Cerebellar nuclear complex (tissue), 1 donor: ENCODE results near the gene PAQR5.
"Not testable (repeated sequence)": the region's sequence is repeated elsewhere in the genome, so short reads cannot be mapped to it uniquely, and the experiment has no call there.

Source experiments
- DNase-seq, 2 experiments: peaks; one replicate each; lab custom pipeline; 2025; lab: John Stamatoyannopoulos, UW

The PAQR5 gene

DNA sequence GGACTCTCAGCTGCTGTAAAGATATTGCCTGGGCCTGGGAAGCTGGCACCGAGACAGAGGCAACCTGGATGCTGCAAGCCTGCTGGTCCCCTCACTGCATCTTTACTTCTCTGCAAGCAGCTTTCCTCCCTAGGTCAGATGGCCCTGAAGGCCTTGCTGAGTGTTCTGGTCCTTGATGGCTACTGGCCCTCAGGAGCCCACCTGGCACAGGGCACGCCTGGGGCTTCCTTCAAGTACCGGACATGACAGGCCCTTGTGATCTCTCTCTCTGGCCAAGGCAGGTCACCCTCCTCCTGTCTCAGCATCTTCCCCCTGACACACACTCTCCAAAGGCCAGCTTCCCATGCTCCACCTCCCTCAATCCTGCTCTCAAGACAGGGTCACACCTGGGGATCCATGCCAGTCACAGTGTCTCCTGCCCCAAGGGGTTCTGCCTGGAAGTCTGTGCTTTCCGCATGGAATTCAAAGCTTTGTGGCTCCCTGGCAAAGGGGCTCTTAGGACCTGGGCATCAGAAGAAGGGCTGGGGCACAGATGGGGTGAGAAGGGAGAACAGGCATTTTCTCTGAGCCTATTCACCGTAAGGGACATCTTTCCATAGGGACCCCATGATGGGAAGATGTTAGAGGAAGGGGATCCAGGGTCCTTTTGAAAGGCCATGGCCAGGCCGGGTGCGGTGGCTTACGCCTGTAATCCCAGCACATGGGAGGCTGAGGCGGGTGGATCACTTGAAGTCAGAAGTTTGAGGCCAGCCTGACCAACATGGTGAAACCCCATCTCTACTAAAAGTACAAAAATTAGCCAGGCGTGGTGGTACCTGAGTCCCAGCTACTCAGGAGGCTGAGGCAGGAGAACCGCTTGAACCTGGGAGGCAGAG, 4.7 kb upstream of the PAQR5 start:
- no peak for DNase-seq

DNA sequence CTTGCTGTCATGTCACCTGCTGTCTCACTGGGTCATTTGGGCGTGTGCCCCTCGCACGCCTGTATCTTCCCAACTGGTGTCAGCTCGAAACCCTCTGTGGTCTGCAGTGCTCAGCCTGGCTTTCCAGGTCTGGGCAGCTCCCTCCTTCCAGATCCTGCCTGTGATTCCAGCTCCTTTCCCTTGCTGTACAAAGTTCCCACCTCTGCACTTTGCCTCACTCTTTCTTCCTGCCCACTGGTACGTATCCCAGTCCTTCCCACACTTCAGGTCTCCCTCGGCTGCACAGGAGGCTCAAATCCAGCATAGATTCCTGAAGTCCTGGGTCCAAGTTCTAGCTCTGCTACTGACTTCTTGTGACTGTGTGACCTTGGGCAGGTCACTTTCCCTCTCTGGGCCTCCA, 2.1 kb upstream of the PAQR5 start:
- DNase-seq = no peak

GRCh38 chr15:69297642-69298353, 914 bp upstream of the PAQR5 start:
- DNase-seq = no peak

GRCh38 chr15:69298354-69298696, 387 bp upstream of the PAQR5 start:
- DNase-seq = no peak

DNA sequence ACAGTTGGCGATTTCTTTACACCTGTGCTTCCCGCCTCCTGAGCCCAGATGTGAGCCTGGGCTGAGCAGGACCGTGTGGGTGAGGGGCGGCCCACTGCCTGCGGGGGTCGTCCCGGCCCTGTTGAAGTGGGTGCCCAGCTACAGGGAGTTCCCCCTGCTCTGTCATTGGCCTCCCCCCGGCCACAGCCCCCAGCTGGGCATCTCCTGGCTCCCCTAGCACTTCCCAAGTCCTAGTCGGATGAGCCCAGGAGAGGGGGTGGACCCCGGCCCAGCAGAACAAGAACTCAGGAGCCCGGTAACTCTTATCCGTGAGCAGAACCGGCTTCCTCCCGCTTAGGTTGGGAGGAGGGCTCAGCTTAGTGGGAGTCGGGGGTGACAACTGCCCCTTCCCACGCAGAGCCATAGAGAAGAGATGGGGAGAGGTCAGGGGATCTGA, 757 bp downstream of the PAQR5 start:
- DNase-seq = no peak

GRCh38 chr15:69299943-69300588, 1.4 kb downstream of the PAQR5 start:
- no peak for DNase-seq

GRCh38 chr15:69301101-69301500, 2.4 kb downstream of the PAQR5 start:
- DNase-seq = not testable (repeated sequence)

DNA sequence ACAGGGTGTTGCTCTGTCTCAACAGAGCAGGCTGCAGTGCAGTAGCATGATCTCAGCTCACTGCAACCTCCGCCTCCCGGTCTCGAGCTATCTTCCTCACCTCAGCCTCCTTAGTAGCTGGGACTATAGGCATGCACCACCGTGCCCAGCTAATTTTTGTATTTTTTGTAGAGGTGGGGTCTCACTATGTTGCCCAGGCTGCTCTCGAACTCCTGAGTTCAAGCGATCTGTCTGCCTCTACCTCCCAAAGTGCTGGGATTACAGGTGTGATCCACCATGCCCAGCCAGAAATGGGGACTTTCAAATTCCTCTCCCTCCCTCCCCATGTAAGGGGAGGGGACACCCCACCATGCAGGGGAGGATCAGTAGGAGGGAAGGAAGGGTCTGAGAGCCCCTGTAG, 3.4 kb downstream of the PAQR5 start:
- DNase-seq = not testable (repeated sequence)

- DNase-seq = no peak
Observed at GRCh38 chr15:69302929-69303328, 4.2 kb downstream of the PAQR5 start.

DNA sequence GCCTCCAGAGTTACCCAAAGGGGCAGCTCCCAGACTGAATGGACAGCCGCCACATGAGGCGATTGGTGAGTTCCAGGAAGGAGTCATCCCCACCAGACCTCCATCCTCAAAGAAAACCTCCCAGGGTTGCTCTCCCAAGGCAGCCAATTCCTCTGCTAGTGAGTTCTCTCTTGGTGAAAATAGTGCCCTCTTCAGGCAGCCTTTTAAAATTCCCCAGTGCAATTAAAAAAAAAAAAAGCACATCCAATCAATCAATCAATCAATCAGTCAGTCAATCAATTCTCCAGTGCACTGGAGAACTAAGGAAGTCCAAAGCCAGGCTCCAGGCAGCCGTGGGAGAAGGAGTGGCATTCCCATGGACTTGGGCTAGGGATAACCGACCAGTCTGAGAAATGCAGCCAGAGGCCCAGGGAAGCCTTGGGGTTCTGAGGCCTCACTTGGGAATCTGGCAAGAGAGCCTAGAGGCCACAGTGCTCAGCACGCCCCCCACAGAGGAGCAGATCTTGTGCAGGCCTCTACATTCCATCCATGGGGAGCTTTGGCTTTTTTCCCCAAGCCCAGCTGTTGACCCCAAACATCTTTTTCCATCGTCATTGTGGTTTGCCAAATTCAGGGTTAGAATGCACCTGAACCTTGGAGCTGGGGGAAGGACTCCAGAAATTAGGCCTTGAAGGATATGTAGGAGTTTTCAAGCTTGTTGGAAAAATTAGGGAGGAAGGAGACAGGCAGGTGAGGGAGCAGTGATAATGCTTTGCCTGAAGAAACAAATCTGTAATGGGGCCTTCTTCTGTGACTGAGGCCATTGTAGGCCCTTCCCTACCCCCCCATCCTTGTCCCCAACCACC, 4.8 kb downstream of the PAQR5 start:
- no peak for DNase-seq

- no peak for DNase-seq
Observed at GRCh38 chr15:69304182-69304545, 5.5 kb downstream of the PAQR5 start.

DNA sequence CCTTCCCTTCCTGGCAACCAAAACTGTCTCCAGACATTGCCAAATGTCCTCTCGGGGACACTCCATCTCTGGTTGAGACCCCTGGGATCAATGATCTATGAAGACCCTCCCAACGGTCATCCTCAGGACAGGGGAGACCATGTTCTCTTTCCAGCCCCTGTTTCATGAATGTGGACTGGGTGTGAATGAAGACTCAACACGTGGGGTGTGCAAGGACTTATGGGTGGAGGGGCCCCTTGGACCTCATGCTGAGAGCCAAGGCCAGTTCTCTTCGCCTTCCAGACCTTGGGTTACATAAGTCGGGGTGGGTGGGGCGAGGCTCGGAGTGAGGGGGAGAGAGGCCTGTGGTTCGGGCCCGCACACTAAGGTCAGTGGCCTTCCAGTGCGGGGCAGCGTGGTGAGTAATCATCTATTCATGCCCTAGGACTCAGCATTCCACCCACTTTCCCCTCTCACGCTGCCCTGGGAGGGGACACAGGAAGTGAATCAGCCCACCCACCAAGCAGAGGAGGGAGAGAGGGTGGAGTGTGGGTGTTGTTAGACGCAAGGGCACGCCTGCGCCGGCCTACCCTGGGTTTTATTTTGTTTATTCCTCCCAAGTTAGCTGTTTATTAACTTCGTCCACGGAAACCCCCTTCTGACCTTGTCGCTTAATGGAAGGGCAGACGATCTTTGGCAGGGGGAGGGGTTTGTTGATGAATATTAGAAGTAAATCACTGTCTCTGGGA, 6.7 kb downstream of the PAQR5 start:
- no peak for DNase-seq

DNA sequence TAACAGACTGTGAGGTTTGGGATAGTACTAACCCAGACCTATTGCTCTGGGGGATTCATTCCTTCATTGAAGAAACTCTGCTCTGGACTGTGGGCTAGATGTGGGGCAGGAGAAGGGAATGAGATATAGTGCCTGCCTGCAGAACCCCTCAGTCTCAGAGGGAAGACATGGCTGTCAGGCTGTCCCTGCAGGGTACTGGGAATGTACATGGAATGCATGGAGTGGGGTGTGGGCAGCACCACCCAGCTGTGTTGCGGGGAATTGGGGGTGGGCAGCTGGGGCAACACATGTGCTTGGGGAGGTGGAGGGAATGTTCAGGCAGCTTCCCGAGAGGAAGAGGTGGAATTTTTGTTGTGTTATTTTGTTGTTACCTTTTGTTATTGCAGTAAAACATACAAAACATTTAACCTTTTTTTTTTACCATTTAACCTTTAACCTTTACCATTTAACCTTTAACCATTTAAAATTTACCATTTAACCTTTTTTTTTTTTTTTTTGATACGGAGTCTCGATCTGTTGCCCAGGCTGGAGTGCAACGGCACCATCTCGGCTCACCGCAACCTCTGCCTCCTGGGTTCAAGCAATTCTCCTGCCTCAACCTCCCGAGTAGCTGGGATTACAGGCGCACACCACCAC, 7.3 kb downstream of the PAQR5 start:
- DNase-seq = no peak

GRCh38 chr15:69307939-69308338, 9.2 kb downstream of the PAQR5 start:
- DNase-seq = no peak

GRCh38 chr15:69308949-69309348, 10.2 kb downstream of the PAQR5 start:
- no peak for DNase-seq

GRCh38 chr15:69311319-69311721, 12.6 kb downstream of the PAQR5 start:
- no peak for DNase-seq

- no peak for DNase-seq
Observed at GRCh38 chr15:69313432-69314000, 14.8 kb downstream of the PAQR5 start.

GRCh38 chr15:69314131-69314530, 15.4 kb downstream of the PAQR5 start:
- DNase-seq = no peak

GRCh38 chr15:69314736-69315135, 16.0 kb downstream of the PAQR5 start:
- no peak for DNase-seq

GRCh38 chr15:69315402-69316110, 16.8 kb downstream of the PAQR5 start:
- no peak for DNase-seq
